KG1 (cell line): ENCODE measurements around the gene ROMO1.
"Not testable (repeated sequence)": the region's sequence is repeated elsewhere in the genome, so short reads cannot be mapped to it uniquely, and the experiment has no call there.

Experiments
- DNase-seq: peaks from one replicate; lab custom pipeline; 2025; lab: John Stamatoyannopoulos, UW

The ROMO1 gene

GRCh38 chr20:35681960-35682359 is 17.2 kb upstream of the ROMO1 start:
- DNase-seq: no peak

- not testable (repeated sequence) for DNase-seq
These were observed 13.8 kb upstream of the ROMO1 start for GRCh38 chr20:35685368-35685767.

GRCh38 chr20:35686872-35687271 is 12.3 kb upstream of the ROMO1 start:
- DNase-seq: not testable (repeated sequence)

DNA sequence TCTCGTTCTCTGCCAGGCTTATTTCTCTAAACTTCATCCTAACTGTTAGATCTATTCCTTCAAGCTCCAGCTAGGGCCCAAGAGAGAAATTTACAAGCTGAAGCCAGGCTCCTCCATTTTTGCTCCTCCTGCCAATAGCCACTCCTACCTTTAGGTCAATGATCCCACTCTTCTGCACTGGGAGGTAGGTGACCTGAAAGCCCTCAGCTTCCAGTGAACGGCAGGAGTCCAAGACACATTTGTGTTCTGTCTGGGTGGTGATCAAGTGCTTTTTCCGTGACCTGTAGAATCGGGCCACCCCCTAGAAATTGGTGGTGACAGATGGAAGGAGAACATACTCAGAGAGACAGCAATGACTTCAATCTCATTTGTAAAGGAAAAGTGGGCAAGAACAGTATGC is 8.9 kb upstream of the ROMO1 start:
- DNase-seq: no peak

- DNase-seq: no peak
These were observed 3.9 kb upstream of the ROMO1 start for GRCh38 chr20:35695245-35695749.

DNA sequence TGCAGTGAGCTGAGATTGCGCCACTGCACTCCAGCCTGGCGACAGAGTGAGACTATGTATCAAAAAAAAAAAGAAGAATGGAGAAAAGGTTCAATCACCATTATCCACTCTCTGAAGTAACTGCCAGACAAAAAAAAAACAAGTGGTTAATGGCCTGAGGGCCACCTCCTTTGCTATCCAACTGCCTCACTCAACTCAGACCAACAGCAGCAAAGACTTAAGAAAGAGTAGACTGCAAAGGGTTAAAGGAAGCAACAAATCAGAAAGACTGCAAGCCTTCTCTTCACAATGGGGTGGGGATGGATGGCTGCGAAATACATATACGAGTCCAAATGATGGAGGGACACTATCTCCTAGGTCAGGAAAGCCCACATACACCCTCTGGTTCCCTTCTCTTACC is 3.2 kb upstream of the ROMO1 start:
- DNase-seq: no peak

GRCh38 chr20:35697696-35698297 is 1.4 kb upstream of the ROMO1 start:
- DNase-seq: no peak

GRCh38 chr20:35698298-35699126 is 693 bp upstream of the ROMO1 start:
- DNase-seq: no peak

GRCh38 chr20:35699957-35700624 is 886 bp downstream of the ROMO1 start:
- DNase-seq: no peak

DNA sequence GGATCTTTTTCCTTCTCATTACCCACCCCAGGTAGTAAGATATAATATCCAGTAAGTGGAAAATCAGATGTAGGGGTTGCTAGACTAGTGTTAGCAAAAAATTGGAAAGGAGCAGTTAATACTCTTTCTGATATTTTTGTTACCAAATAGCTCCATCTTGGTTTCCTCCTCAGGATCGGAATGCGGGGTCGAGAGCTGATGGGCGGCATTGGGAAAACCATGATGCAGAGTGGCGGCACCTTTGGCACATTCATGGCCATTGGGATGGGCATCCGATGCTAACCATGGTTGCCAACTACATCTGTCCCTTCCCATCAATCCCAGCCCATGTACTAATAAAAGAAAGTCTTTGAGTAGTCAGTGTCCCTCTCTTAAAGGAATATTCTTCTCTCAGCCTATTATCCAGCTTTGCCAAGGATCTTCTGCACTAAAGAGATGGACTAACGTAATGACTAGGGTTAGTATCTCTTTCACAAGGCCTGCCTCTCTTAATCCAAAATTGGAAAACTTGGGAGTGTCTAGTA is 1.5 kb downstream of the ROMO1 start:
- DNase-seq: no peak

DNA sequence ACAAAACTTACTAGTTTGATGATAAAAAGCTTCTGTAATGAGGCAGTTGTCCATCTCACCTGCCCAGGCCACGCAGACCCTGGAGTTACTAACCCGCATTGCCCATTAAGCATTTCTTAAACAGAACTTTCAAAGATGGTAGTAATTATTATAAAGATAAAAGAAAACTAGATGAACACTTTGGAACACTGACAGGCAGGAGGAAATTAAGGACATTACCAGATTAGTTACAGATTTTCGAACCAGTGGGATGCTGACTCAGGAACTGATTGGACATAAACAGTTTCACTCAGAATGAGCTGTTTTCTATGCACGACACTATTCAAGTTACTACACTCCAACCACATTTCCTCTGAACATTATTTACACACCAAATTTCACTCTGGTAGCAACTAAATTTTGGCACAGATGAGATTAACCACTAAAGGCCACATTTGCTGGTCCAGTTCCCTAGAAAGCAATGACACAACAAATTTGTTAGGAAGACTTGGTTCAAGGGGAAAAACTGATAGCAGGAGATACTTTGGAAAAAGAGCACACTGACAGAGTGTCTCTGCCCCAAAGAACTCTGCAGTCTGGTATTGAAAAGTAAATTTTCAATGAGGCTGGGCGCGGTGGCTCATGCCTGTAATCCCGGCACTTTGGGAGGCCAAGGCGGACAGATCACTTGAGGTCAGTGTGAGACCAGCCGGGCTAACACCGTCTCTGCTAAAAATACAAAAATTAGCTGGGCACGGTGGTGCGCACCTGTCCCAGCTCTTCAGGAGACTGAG is 3.0 kb downstream of the ROMO1 start:
- DNase-seq: no peak

GRCh38 chr20:35702824-35703695 is 3.9 kb downstream of the ROMO1 start:
- DNase-seq: no peak

DNA sequence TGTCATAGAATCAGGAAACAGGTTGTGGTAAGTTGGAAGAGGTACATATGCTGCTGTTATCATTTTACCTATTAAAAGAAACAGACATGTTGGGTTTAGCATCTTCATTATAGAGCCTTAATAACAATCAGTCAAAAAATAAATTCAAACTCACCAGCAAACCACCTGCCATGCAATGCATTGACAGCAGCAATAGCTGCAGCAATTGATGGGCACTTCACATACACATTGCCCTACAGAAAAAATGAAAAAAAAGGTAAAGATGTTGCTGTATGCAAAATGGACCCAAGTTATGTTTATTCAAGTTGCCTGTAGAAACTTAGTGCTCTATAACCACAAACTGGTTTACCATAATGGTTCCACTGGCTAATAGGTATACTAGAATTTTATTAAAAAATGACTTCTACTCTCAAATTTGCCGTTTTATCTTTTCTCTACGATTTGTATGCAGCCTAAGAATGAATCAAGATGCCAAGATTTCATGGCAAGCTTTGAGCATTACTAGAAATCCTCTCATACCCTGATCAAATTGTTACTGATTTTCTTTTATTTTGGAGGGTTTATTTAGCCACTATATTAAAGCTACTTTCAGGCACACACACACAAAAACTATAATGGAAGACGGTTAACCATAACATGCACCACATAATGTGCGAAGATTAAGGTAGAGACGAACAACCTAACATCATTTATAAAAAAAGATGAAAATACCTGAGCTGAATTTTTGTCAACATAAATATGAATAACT is 5.5 kb downstream of the ROMO1 start:
- DNase-seq: no peak

DNA sequence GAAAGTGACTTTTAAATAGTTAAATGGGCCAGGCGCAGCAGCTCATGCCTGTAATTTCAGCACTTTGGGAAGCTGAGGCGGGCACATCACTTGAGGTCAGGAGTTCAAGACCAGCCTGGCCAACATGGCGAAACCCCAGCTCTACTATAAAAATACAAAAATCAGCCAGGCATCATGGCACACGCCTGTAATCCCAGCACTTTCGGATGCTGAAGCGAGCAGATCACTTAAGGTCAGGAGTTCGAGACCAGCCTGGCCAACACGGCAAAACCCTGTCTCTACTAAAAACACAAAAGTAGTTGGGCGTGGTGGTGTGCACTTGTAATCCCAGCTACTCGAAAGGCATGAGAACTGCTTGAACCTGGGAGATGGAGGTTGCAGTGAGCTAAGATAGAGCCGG is 6.7 kb downstream of the ROMO1 start:
- DNase-seq: not testable (repeated sequence)

- not testable (repeated sequence) for DNase-seq
These were observed 7.7 kb downstream of the ROMO1 start for GRCh38 chr20:35706591-35707529.

DNA sequence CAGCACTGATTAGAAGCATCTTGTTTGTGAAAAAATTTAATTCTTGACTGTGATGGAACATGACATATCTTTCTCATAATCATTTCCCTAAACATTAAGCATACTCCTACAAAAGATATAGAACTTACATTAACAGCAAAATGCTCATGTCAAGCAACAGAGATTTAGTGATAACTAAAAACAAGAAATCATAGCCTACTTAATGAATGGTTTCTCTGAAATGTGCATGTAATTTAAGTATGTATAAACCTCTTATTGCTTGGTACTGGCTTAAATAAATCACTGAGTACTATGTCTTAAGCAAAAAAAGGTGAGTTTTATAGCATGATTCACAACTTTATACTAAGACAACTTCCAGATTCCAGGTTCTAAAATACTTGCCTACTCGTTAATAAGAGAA is 9.3 kb downstream of the ROMO1 start:
- no peak for DNase-seq

- no peak for DNase-seq
These were observed 10.1 kb downstream of the ROMO1 start for GRCh38 chr20:35709259-35709658.

- DNase-seq: no peak
These were observed 10.8 kb downstream of the ROMO1 start for GRCh38 chr20:35710039-35710438.
